HepG2 (cell line): ENCODE data around the gene TTC6. TPM values are rescaled to one million over a fixed set of nuclear protein-coding genes. Genes with fewer than 3 reads are reported as not detected.

Experiments
- CSRNP2 ChIP-seq: sonication (generic); formaldehyde crosslinking; conservative IDR thresholded peaks from 2 replicates; pipeline ENCODE4 v1.8.0; 2022; ENCODE audit warnings: low read depth, missing genetic modification reagents
- FOXK1 ChIP-seq: sonication (generic); formaldehyde crosslinking; IDR thresholded peaks from 2 replicates; pipeline ENCODE4 v1.4.0; 2020; ENCODE audit warnings: low read depth, missing genetic modification reagents, borderline replicate concordance
- HDAC1 ChIP-seq: sonication (generic); formaldehyde crosslinking; IDR thresholded peaks from 2 replicates; pipeline ENCODE4 v1.5.1; 2020; ENCODE audit warnings: mild to moderate bottlenecking, missing genetic modification reagents
- HMG20A ChIP-seq: IDR thresholded peaks from 2 replicates; pipeline ENCODE4 v1.6.1; 2016; ENCODE audit warnings: borderline replicate concordance
- HNRNPUL1 ChIP-seq: fragments of 200-400 bp; formaldehyde crosslinking; IDR thresholded peaks from 2 replicates; pipeline ENCODE4 v1.6.1; 2017; ENCODE audit warnings: low read depth, mild to moderate bottlenecking, low read length, moderate library complexity
- MTERF4 ChIP-seq: sonication (generic); formaldehyde crosslinking; IDR thresholded peaks from 2 replicates; pipeline ENCODE4 v1.8.0; 2023; ENCODE audit warnings: mild to moderate bottlenecking, missing genetic modification reagents
- NR2F2 ChIP-seq: IDR thresholded peaks from 2 replicates; pipeline ENCODE4 v1.6.1; 2012; ENCODE audit warnings: low read depth, inconsistent platforms, borderline replicate concordance
- RXRA ChIP-seq: sonication (generic); formaldehyde crosslinking; IDR thresholded peaks from 2 replicates; pipeline ENCODE4 v1.5.1; 2020; ENCODE audit warnings: missing genetic modification reagents
- RXRB ChIP-seq: IDR thresholded peaks from 2 replicates; pipeline ENCODE4 v1.6.1; 2016; ENCODE audit warnings: borderline replicate concordance, missing genetic modification reagents, missing compliant biosample characterization
- SP4 ChIP-seq: sonication (generic); formaldehyde crosslinking; IDR thresholded peaks from 2 replicates; pipeline ENCODE4 v1.8.1; 2023; ENCODE audit warnings: mild to moderate bottlenecking, missing genetic modification reagents
- SSRP1 ChIP-seq: IDR thresholded peaks from 2 replicates; pipeline ENCODE4 v1.6.1; 2016; ENCODE audit warnings: control low read depth
- TGIF2 ChIP-seq: IDR thresholded peaks from 2 replicates; pipeline ENCODE4 v1.6.1; 2016; ENCODE audit warnings: control low read depth, missing compliant biosample characterization
- YY1 ChIP-seq: IDR thresholded peaks from 2 replicates; pipeline ENCODE4 v1.6.1; 2011; ENCODE audit warnings: low read length, low read depth, moderate library complexity, mild to moderate bottlenecking; ENCODE audit not compliant: insufficient read depth, insufficient replicate concordance
- ZBTB1 ChIP-seq: sonication (generic); formaldehyde crosslinking; IDR thresholded peaks from 2 replicates; pipeline ENCODE4 v1.4.0; 2020; ENCODE audit warnings: missing genetic modification reagents, borderline replicate concordance
- ZEB1 ChIP-seq: IDR thresholded peaks from 2 replicates; pipeline ENCODE4 v1.6.1; 2012; ENCODE audit warnings: mild to moderate bottlenecking, low read depth, inconsistent platforms; ENCODE audit not compliant: insufficient replicate concordance
- ZFP90 ChIP-seq: sonication (generic); formaldehyde crosslinking; IDR thresholded peaks from 2 replicates; pipeline ENCODE4 v1.8.0; 2022; ENCODE audit warnings: missing genetic modification reagents, mild to moderate bottlenecking, inconsistent platforms, borderline replicate concordance
- ZNF33A ChIP-seq: sonication (generic); formaldehyde crosslinking; IDR thresholded peaks from 2 replicates; pipeline ENCODE4 v1.5.1; 2020; ENCODE audit warnings: missing genetic modification reagents, mild to moderate bottlenecking, moderate library complexity, borderline replicate concordance
- ZNF496 ChIP-seq: sonication (generic); formaldehyde crosslinking; IDR thresholded peaks from 2 replicates; pipeline ENCODE4 v1.8.1; 2023; ENCODE audit warnings: mild to moderate bottlenecking, moderate library complexity, missing genetic modification reagents; ENCODE audit not compliant: insufficient replicate concordance
- ZNF792 ChIP-seq: IDR thresholded peaks from 2 replicates; pipeline ENCODE4 v1.6.1; 2016
- ZNF839 ChIP-seq: sonication (generic); formaldehyde crosslinking; IDR thresholded peaks from 2 replicates; pipeline ENCODE4 v1.4.0; 2020; ENCODE audit warnings: missing genetic modification reagents, mild to moderate bottlenecking, borderline replicate concordance
- ZSCAN29 ChIP-seq: sonication (generic); formaldehyde crosslinking; conservative IDR thresholded peaks from 2 replicates; pipeline ENCODE4 v1.4.0; 2020; ENCODE audit warnings: mild to moderate bottlenecking, missing genetic modification reagents
- polyA plus RNA-seq, 8 experiments: library from polyadenylated mRNA; depleted of rRNA in 3 of 8; stranded (reverse) in 7 of 8; unstranded in 1 of 8; fragments of >200 nt; fragmentation: Illumina TruSeq in 4 of 8; extraction: Trizol in 4 of 8; gene quantifications; 2 replicates each; pipeline versions ENCODE4 v1.2.1 to v1.2.3, GENCODE V29; 2011 to 2016; ENCODE audit warnings: low read depth in 4 of 8, missing spikeins in 1 of 8, mixed read lengths in 1 of 8; ENCODE audit not compliant: insufficient read depth in 1 of 8
- total RNA-seq, 5 experiments: library from RNA; depleted of rRNA; stranded (reverse); fragments of >200 nt; fragmentation: Illumina TruSeq; extraction: Trizol; gene quantifications; 2 replicates each; pipeline ENCODE4 v1.2.3, GENCODE V29; 2016; ENCODE audit warnings: low read depth in 1 of 5
- TF ChIP-seq, protein P1 (sequence below): IDR thresholded peaks from 2 replicates; pipeline ENCODE4 v1.4.0; 2020; ENCODE audit warnings: mild to moderate bottlenecking, missing genetic modification reagents
- TF ChIP-seq, protein P2 (sequence below): sonication (generic); formaldehyde crosslinking; IDR thresholded peaks from 2 replicates; pipeline ENCODE4 v1.8.1; 2023; ENCODE audit warnings: mild to moderate bottlenecking, missing genetic modification reagents, borderline replicate concordance

Gene TTC6
- total and polyA plus RNA-seq, 2 of the 13 experiments (the other 11 are each of a cell fraction or from before 2014, with no cell fraction given), result 9.3 to 27.4 TPM

- TF ChIP-seq FOXK1 (CRISPR knock-in tag) (peak; percentile 65), NR2F2 (no peak), RXRA (CRISPR knock-in tag) (peak; percentile 68; the same call in 1 of the 2 replicates), SSRP1 (CRISPR knock-in tag) (peak; percentile 62; the same call in 1 of the 2 replicates), ZNF33A (CRISPR knock-in tag) (no peak), RXRB (CRISPR knock-in tag) (no peak; the same call in 1 of the 2 replicates), ZNF839 (no peak; the same call in 1 of the 2 replicates), ZSCAN29 (CRISPR knock-in tag) (peak; percentile 58; the same call in 1 of the 2 replicates), TGIF2 (no peak), SP4 (CRISPR knock-in tag) (peak; percentile 39), HDAC1 (peak; percentile 80), HNRNPUL1 (no peak), ZNF792 (CRISPR knock-in tag) (no peak; the same call in 1 of the 2 replicates), ZFP90 (CRISPR knock-in tag) (peak; percentile 70), CSRNP2 (CRISPR knock-in tag) (no peak), ZNF496 (CRISPR knock-in tag) (no peak), YY1 (peak; percentile 54), ZBTB1 (CRISPR knock-in tag) (no peak), MTERF4 (CRISPR knock-in tag) (peak; percentile 78), HMG20A (CRISPR knock-in tag) (peak; percentile 26; the same call in 1 of the 2 replicates), ZEB1 (no peak)
- TF ChIP-seq, protein P1, sequence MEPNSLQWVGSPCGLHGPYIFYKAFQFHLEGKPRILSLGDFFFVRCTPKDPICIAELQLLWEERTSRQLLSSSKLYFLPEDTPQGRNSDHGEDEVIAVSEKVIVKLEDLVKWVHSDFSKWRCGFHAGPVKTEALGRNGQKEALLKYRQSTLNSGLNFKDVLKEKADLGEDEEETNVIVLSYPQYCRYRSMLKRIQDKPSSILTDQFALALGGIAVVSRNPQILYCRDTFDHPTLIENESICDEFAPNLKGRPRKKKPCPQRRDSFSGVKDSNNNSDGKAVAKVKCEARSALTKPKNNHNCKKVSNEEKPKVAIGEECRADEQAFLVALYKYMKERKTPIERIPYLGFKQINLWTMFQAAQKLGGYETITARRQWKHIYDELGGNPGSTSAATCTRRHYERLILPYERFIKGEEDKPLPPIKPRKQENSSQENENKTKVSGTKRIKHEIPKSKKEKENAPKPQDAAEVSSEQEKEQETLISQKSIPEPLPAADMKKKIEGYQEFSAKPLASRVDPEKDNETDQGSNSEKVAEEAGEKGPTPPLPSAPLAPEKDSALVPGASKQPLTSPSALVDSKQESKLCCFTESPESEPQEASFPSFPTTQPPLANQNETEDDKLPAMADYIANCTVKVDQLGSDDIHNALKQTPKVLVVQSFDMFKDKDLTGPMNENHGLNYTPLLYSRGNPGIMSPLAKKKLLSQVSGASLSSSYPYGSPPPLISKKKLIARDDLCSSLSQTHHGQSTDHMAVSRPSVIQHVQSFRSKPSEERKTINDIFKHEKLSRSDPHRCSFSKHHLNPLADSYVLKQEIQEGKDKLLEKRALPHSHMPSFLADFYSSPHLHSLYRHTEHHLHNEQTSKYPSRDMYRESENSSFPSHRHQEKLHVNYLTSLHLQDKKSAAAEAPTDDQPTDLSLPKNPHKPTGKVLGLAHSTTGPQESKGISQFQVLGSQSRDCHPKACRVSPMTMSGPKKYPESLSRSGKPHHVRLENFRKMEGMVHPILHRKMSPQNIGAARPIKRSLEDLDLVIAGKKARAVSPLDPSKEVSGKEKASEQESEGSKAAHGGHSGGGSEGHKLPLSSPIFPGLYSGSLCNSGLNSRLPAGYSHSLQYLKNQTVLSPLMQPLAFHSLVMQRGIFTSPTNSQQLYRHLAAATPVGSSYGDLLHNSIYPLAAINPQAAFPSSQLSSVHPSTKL, result peak; percentile 66
- TF ChIP-seq, protein P2, sequence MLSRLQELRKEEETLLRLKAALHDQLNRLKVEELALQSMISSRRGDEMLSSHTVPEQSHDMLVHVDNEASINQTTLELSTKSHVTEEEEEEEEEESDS (CRISPR knock-in tag), result peak; percentile 94
Measured at GRCh38 chr14:37587881-37588666, 7.4 kb upstream of the TTC6 start (continued).
